Left lung (tissue), 10 donors: ENCODE results near the gene ACOX2. TPM values are rescaled to one million over a fixed set of nuclear protein-coding genes. Genes with fewer than 3 reads are reported as not detected.

ENCODE experiments used
- ATAC-seq: fragments of 200-7000 bp; cut with Tn5 transposase; one replicate; pipeline ENCODE4 v1.9.1; 2020; ENCODE audit warnings: moderate library complexity
- DNase-seq, 4 donors: peaks; one replicate each; pipeline ENCODE4 v3.0.0-alpha.2; 2013 to 2020
- H3K27ac ChIP-seq, 2 donors: fragments of 200-600 bp; sonication (generic) in 1 of 2; one replicate each; pipeline versions ENCODE4 v1.5.0 to v1.8.0; 2020 to 2021
- H3K27me3 ChIP-seq, 2 donors: fragments of 200-600 bp; sonication (generic) in 1 of 2; one replicate each; pipeline versions ENCODE4 v1.5.0 to v1.8.0; 2020 to 2021
- H3K36me3 ChIP-seq, 2 donors: fragments of 200-600 bp; sonication (generic) in 1 of 2; one replicate each; pipeline versions ENCODE4 v1.5.0 to v1.8.0; 2020 to 2021
- H3K4me1 ChIP-seq, 2 donors: fragments of 200-600 bp; one replicate each; pipeline ENCODE4 v1.8.0; 2021
- H3K4me3 ChIP-seq, 2 donors: fragments of 200-600 bp; sonication (generic) in 1 of 2; one replicate each; pipeline versions ENCODE4 v1.5.0 to v1.8.0; 2020 to 2021; ENCODE audit warnings: mild to moderate bottlenecking in 1 of 2
- H3K9me3 ChIP-seq, 2 donors: fragments of 200-600 bp; sonication (generic) in 1 of 2; one replicate each; pipeline versions ENCODE4 v1.5.0 to v1.8.0; 2020 to 2021
- intact Hi-C, 2 donors: fragments of 100-400 bp; cut with DNase I; formaldehyde crosslinking; loops; one replicate each; pipeline versions ENCODE4 v1.11.2 to v1.14.2; 2022
- polyA plus RNA-seq, 6 donors: library from polyadenylated mRNA; unstranded; fragments of 120-200 nt; gene quantifications; one replicate each; pipeline ENCODE4 v1.2.1, GENCODE V29; 2013; ENCODE audit not compliant: insufficient read length in 6 of 6
- total RNA-seq, 2 donors: library from RNA; stranded (reverse); fragmentation: NEBNext Ultra II Directional; extraction: Animal tissue kit (Norgen Biotek cat#: 25700); gene quantifications; one replicate each; pipeline ENCODE4 v1.2.1, GENCODE V29; 2021
- TF ChIP-seq, protein P1 (sequence below), 2 donors: fragments of 200-600 bp; sonication (generic) in 1 of 2; IDR thresholded peaks; one replicate each; pipeline versions ENCODE4 v1.5.0 to v1.8.0; 2021; ENCODE audit warnings: antibody characterized with exemption in 2 of 2
- donor health status: DM: no; HTN: yes; CAD: no.
- donor health status: DM: no; HTN: no; CAD: no.

Gene ACOX2
- total and polyA plus RNA-seq, 8 donors = 9.8 to 58.1 (median 42.8) TPM

DNA sequence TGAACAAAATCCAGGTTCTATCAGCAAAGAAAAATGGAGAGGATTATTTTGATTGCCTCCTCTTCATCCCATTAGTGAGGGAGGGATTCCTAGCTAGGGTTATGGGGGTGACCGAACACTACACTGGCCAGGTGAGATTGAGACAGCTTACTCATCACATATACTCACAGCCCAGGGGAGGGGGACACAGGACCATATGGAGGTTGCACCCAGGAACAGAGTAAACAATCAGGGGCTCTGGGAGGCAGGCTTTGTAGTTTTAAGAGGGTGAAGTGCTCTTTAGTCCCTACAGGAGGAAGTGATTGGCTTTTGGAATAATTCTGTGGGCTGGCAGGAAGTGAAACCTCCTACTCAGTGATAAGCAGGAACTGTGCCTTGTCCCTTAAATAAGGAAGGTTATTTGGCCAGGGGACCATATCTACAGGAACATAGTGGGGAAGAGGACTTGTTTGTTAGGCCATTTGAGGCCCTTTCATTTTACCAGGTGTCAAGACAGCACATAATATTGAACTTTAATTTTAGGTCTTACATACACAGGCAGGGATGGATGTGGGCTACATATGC lies 62.6 kb downstream of the ACOX2 start:
- no peaks in the 10 kb centered on the region for H3K36me3 ChIP-seq
- peak; percentile 47 for ATAC-seq
- intact Hi-C loops = no loop called here
- H3K27ac ChIP-seq = no peak overlapping the region
- H3K27me3 ChIP-seq = no peaks in the 10 kb centered on the region
- TF ChIP-seq, protein P1, sequence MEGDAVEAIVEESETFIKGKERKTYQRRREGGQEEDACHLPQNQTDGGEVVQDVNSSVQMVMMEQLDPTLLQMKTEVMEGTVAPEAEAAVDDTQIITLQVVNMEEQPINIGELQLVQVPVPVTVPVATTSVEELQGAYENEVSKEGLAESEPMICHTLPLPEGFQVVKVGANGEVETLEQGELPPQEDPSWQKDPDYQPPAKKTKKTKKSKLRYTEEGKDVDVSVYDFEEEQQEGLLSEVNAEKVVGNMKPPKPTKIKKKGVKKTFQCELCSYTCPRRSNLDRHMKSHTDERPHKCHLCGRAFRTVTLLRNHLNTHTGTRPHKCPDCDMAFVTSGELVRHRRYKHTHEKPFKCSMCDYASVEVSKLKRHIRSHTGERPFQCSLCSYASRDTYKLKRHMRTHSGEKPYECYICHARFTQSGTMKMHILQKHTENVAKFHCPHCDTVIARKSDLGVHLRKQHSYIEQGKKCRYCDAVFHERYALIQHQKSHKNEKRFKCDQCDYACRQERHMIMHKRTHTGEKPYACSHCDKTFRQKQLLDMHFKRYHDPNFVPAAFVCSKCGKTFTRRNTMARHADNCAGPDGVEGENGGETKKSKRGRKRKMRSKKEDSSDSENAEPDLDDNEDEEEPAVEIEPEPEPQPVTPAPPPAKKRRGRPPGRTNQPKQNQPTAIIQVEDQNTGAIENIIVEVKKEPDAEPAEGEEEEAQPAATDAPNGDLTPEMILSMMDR (IDR thresholded peaks at IDR 0.05) = no peak
- DNase-seq = no peak
- peaks cover 0 to 3% of the 10 kb centered on the region in 2 donors for H3K9me3 ChIP-seq
- H3K4me3 ChIP-seq = no peak overlapping the region
- peaks cover 0 to 42% of the 10 kb centered on the region in 2 donors for H3K4me1 ChIP-seq

DNA sequence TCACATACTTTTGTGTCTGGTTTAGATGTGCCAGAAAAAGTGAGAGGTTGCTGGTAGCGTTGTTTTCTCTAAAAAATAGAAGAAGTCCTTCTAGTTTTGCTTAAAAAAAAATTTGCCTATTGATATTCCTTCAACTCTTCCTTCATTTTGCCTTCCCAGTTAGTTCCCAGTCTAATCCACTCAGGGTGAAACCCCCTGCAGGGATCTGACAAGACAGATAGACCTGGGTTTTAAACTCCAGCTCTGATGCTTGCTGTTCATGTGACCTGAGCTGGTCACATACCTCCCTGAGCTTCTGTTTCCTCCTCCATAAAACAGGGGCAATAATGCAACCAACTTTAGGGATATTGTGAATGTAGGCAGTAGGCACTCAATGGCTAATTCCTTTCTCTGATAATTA lies 63.7 kb downstream of the ACOX2 start:
- no peaks in the 10 kb centered on the region for H3K27me3 ChIP-seq
- TF ChIP-seq, protein P1 (IDR thresholded peaks at IDR 0.05) = no peak
- H3K36me3 ChIP-seq = no peaks in the 10 kb centered on the region
- H3K4me1 ChIP-seq = peaks cover 0 to 42% of the 10 kb centered on the region in 2 donors
- H3K9me3 ChIP-seq = no peaks in the 10 kb centered on the region
- no peak overlapping the region for H3K27ac ChIP-seq
- H3K4me3 ChIP-seq = no peak overlapping the region
- intact Hi-C loops = no loop called here
- ATAC-seq = no peak
- DNase-seq = no peak

DNA sequence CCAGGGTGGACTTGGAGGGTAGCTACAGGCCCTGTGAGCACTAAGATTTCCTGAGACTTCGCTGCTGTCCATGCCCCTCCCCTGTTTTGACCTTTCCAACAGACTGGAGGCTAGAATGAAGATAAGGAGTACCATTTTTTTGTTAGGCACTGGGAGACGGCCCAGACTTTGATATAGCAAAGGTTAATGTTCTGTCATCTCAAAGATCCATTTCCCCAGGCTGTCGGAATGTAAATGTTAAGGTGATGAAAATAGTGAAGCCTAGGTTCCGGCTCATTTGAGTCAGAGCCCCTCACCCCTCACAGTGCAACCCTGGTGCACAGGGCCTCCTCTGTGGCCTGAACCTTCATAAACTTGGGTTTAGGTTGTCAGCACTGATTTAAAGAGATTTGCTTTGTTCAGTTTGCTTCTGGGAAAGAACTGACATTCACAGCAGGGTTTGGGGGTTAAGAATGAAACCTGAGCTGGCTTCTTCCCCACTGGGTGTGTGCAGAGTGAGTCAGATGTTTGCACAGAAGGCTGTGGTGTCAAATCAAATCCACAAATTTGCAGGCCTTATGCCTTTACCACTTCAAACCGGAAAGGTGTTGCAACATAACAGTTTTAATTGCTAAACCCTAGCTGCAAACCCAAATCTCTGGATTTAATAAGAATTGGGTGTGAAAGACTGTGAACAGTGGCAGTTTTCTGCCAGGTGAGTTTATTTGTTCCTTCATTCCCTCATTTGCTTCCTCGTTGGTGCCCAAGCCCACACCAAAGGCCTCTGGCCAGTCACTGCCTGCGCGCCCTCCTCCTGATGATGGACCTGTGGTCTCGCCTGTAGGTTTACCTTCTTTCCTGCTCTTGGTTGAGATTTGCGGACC lies 65.7 kb downstream of the ACOX2 start:
- ATAC-seq = peak; percentile 96
- DNase-seq = peak in 2 of 4 donors; percentile 51 to 62
- Histone ChIP-seq H3K27me3 (no peaks in the 10 kb centered on the region), H3K27ac (peak overlapping the region; percentile 10 to 73), H3K36me3 (no peaks in the 10 kb centered on the region), H3K9me3 (no peaks in the 10 kb centered on the region), H3K4me1 (peaks cover 0 to 42% of the 10 kb centered on the region in 2 donors), H3K4me3 (no peak overlapping the region)
- TF ChIP-seq, protein P1 (IDR thresholded peaks at IDR 0.05) = no peak
- intact Hi-C loops = no loop called here

DNA sequence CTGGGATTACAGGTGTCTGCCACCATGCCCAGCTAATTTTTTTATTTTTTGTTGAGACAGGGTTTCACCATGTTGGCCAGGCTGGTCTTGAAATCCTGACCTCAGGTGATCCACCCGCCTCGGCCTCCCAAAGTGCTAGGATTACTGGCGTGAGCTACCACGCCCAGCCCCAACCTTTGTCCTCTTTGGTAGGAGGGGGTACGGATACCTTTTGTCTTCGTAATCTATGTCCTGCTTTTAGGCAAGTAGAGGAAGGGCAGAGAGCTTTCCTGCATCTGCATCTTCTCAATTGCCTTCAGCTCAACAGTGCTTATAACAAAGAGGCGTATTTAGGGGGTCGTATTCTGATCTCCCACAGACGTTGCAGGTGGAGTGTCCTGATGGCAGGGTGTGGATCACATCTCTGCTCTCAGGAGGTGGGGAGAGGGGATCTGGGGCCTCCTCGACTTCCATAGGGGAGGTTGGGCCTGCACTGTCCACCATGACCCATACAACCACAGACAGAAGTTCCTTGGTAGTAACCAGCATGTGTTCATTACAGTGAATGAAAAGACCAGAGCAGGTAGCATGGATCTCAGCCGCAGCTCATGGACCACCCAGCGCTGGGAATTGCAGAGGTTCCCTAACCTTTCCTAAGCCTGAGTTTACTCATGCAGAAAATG lies 66.5 kb downstream of the ACOX2 start:
- Histone ChIP-seq H3K4me1 (peaks cover 0 to 42% of the 10 kb centered on the region in 2 donors), H3K27me3 (no peaks in the 10 kb centered on the region), H3K4me3 (no peak overlapping the region), H3K9me3 (no peaks in the 10 kb centered on the region), H3K36me3 (no peaks in the 10 kb centered on the region), H3K27ac (peak overlapping the region; percentile 10 to 73)
- DNase-seq (no peak), ATAC-seq (no peak)
- intact Hi-C loops = no loop called here
- TF ChIP-seq, protein P1 (IDR thresholded peaks at IDR 0.05) = no peak

DNA sequence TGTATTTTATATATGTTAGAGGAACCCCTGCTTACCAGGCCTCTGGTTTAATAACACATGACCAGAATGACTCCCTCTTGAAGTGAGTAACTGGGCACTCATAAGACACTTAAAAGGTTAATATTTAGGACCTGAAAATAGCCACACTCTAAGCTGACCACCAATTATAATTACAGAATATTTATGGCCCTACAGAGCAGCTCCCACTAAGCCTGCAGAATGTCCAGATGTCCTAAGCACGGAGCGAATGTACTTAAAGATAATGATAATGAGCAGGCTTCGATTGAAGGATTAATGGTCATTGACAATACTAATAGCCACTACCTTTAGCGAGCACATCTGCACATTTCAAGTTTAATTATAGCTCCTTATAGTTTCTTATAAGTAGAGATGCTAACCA lies 67.9 kb downstream of the ACOX2 start:
- Histone ChIP-seq H3K27ac (no peak overlapping the region), H3K27me3 (no peaks in the 10 kb centered on the region), H3K4me1 (peaks cover 0 to 31% of the 10 kb centered on the region in 2 donors), H3K9me3 (no peaks in the 10 kb centered on the region), H3K36me3 (no peaks in the 10 kb centered on the region), H3K4me3 (no peak overlapping the region)
- TF ChIP-seq, protein P1 (IDR thresholded peaks at IDR 0.05) = no peak
- DNase-seq = no peak
- no peak for ATAC-seq
- intact Hi-C loops = no loop called here
